HG03139 (cell line): ENCODE measurements around the gene C17orf58.
"Not testable (repeated sequence)": the region's sequence is repeated elsewhere in the genome, so short reads cannot be mapped to it uniquely, and the experiment has no call there.

ENCODE experiments used
- ATAC-seq: cut with Tn5 transposase; IDR thresholded peaks from one replicate; pipeline ENCODE4 v1.9.1; 2021; ENCODE audit not compliant: unreplicated experiment

The C17orf58 gene

DNA sequence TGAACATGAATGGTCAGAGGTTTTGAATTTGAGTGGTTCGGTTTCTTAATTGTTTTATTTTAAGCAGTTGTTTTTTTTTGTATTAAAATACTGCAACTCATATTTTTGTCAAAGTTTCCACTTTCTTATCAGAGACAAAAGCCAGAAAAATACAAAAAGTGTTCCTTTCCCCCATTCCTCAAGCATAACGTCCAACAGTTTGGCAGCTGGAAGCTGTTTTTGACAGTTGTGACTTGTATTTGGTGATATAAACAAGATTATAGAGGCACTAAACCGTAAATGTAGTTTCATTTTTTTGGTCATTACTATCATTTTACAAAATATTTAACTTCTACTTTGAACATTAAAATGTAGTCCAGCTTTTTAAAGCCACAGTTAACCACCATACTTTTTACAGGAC lies 36.0 kb downstream of the C17orf58 start:
- ATAC-seq = not testable (repeated sequence)

DNA sequence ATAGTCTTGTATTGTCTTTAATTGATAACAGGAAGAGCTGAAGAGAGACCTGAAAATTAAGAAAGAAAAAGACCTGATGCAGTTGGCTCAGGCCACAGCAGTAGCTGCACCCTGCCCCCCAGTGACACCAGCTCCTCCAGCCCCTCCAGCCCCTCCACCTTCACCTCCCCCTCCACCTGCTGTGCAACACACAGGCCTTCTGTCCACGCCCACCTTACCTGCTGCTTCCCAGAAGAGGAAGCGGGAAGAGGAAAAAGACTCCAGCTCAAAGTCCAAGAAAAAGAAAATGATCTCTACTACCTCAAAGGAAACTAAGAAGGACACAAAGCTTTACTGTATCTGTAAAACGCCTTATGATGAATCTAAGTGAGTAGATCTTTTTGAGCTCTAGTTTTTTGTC lies 36.8 kb downstream of the C17orf58 start:
- ATAC-seq = no peak

DNA sequence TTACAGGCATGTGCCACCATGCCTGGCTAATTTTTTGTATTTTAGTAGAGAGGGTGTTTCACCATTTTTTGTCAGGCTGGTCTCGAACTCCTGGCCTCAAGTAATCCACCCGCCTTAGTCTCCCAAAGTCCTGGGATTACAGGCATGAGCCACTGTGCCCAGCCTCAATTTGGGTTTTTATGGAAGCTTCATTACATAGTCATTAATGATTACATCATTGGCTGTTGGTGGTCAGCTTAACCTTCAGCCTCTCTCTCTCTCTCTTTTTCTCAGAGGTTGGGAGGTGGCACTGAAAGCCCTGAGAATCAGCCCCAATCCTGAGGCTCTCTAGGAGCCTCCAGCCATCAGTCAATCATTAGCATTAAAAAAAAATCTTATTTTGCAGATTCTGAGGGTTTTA lies 45.3 kb downstream of the C17orf58 start:
- no peak for ATAC-seq

DNA sequence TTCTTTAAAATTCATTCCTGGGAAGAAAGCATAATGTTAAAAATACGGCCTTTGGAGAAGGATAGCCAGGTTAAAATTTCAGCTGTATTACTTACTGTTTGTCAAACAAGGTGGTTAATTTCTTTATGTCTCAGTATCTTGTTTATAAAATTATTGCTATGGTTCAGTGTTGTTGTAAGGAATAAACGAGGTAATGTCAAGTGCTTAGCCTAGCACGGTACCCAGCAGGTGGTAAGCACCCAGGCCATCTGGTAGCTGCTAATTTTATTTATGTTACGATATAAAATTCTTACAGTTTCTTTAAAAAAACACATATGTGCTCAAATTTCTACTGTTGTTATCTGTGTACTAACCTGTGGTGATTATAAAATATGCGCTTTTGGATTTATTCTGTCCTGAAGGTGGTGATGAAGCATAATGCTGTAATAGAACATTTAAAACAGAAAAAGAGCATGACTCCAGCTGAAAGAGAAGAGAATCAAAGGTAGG lies 48.9 kb downstream of the C17orf58 start:
- no peak for ATAC-seq

DNA sequence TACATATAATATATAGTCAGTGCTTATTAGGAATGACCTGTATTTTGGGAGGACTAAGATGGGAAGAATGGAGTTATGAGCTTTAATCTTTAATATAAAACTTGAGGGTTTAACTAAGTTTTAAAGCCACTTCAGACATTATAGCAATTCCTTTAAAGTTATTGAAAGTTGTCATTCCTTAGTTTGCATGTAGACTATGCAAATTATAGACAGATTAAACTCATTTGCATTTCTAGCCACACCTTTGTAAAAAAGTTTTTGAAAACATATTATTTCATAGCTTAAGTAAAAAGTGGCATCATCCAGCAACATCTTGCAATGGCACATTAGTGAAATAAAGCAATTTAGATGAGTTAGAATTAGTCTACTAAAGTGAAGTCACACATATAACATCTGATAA lies 49.8 kb downstream of the C17orf58 start:
- ATAC-seq = no peak

DNA sequence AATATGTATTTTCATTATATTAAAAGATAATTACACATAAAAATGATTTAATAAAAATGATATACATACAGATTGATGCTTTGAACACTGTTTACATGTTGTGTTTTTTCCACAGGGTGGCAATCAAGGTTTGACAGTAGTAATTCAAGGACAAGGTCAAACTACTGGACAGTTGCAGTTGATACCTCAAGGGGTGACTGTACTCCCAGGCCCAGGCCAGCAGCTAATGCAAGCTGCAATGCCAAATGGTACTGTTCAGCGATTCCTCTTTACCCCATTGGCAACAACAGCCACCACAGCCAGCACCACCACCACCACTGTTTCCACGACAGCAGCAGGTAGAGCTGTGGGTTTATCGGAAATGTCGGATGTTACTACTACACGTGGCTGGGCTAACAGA lies 52.2 kb downstream of the C17orf58 start:
- ATAC-seq = no peak

DNA sequence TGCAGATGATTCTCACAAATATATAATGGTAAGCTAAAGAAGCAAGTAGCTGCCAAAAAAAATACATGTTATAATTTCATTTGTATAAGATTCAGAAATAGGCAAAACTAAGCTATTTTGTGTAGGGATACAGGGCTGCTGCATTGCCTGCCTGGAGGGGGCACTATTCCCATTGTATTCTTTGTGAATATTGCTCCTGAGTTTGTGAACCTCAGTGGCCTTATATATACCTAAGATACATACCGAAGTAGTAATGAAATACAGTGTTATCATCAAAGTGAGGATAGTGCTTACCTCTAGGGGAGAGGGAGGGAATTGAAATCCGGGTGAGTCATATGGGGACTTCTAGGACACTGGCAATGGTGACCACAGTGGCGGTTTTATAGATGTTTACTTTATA lies 53.5 kb downstream of the C17orf58 start:
- ATAC-seq = no peak
